NB4 (cell line): ENCODE measurements around the gene KRT74.

ENCODE experiments used
- POLR2A ChIP-seq: IDR thresholded peaks from 2 replicates; pipeline ENCODE4 v1.6.1; 2011; ENCODE audit warnings: mild to moderate bottlenecking; ENCODE audit not compliant: insufficient read length; ENCODE audit errors: extremely low read depth
- TF ChIP-seq, protein P1 (sequence below): IDR thresholded peaks from one replicate; pipeline ENCODE4 v1.5.1; 2012; ENCODE audit warnings: low read depth, low read length

GRCh38 chr12:52557476-52557875 lies 16.2 kb downstream of the KRT74 start:
- TF ChIP-seq, protein P1, sequence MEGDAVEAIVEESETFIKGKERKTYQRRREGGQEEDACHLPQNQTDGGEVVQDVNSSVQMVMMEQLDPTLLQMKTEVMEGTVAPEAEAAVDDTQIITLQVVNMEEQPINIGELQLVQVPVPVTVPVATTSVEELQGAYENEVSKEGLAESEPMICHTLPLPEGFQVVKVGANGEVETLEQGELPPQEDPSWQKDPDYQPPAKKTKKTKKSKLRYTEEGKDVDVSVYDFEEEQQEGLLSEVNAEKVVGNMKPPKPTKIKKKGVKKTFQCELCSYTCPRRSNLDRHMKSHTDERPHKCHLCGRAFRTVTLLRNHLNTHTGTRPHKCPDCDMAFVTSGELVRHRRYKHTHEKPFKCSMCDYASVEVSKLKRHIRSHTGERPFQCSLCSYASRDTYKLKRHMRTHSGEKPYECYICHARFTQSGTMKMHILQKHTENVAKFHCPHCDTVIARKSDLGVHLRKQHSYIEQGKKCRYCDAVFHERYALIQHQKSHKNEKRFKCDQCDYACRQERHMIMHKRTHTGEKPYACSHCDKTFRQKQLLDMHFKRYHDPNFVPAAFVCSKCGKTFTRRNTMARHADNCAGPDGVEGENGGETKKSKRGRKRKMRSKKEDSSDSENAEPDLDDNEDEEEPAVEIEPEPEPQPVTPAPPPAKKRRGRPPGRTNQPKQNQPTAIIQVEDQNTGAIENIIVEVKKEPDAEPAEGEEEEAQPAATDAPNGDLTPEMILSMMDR = no peak
- TF ChIP-seq POLR2A = no peak
